ENCODE results near the gene CNFN. TPM values are rescaled to one million over a fixed set of nuclear protein-coding genes. Genes with fewer than 3 reads are reported as not detected.
A peak's percentile ranks its signal among the peaks of the same experiment; 100 is the strongest.

The CNFN gene
- total RNA-seq, 1 experiment from 2014 or later: 0.89 TPM

- intact Hi-C loops (cut with micrococcal nuclease): no loop called here
- Mint-ChIP-seq H3K4me3 (ENCODE audit: unreplicated experiment) (peak overlapping the region; percentile 96), H3K27me3 (ENCODE audit: insufficient read depth, unreplicated experiment) (no peaks in the 10 kb centered on the region), H3K36me3 (ENCODE audit: insufficient read depth, unreplicated experiment) (peaks cover 11% of the 10 kb centered on the region), H3K4me1 (ENCODE audit: insufficient read depth, unreplicated experiment) (peaks cover 34% of the 10 kb centered on the region), H3K27ac (ENCODE audit: low read depth, unreplicated experiment) (no peak overlapping the region), H3K9me3 (ENCODE audit: unreplicated experiment) (no peaks in the 10 kb centered on the region)
- BruUV-seq (replicated peaks): no TSS peak
- no peak for DNase-seq (ENCODE audit: unreplicated experiment)
- ChIA-PET POLR2A (interaction anchor here (1.3 to 1.6 kb wide), 2 partner anchors 12 to 28 kb away, joined by 5 to 9 read pairs; no protein-coding TSS in a partner anchor), CTCF (interaction anchor here (0.9 to 1.8 kb wide), 3 partner anchors 9 to 16 kb away, joined by 3 to 8 read pairs (median 4); no protein-coding TSS in a partner anchor)
- TF ChIP-seq, protein P1, sequence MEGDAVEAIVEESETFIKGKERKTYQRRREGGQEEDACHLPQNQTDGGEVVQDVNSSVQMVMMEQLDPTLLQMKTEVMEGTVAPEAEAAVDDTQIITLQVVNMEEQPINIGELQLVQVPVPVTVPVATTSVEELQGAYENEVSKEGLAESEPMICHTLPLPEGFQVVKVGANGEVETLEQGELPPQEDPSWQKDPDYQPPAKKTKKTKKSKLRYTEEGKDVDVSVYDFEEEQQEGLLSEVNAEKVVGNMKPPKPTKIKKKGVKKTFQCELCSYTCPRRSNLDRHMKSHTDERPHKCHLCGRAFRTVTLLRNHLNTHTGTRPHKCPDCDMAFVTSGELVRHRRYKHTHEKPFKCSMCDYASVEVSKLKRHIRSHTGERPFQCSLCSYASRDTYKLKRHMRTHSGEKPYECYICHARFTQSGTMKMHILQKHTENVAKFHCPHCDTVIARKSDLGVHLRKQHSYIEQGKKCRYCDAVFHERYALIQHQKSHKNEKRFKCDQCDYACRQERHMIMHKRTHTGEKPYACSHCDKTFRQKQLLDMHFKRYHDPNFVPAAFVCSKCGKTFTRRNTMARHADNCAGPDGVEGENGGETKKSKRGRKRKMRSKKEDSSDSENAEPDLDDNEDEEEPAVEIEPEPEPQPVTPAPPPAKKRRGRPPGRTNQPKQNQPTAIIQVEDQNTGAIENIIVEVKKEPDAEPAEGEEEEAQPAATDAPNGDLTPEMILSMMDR (IDR thresholded peaks at IDR 0.05; ENCODE audit: unreplicated experiment): no peak
Measured at GRCh38 chr19:42424712-42425131, 34.6 kb upstream of the CNFN start.

GRCh38 chr19:42424345-42424707 lies 34.2 kb upstream of the CNFN start:
- H3K4me1 Mint-ChIP-seq (ENCODE audit: insufficient read depth, unreplicated experiment): peaks cover 34% of the 10 kb centered on the region
- ChIA-PET POLR2A (interaction anchor here (1.3 to 1.6 kb wide), 2 partner anchors 12 to 27 kb away, joined by 5 to 9 read pairs; no protein-coding TSS in a partner anchor), CTCF (interaction anchor here (0.9 to 1.8 kb wide), 3 partner anchors 9 to 16 kb away, joined by 3 to 8 read pairs (median 8); no protein-coding TSS in a partner anchor)
- no peak for DNase-seq (ENCODE audit: unreplicated experiment)
- H3K27me3 Mint-ChIP-seq (ENCODE audit: insufficient read depth, unreplicated experiment): no peaks in the 10 kb centered on the region
- H3K4me3 Mint-ChIP-seq (ENCODE audit: unreplicated experiment): peak overlapping the region; percentile 96
- BruUV-seq (replicated peaks): no TSS peak
- intact Hi-C loops (cut with micrococcal nuclease): no loop called here
- H3K36me3 Mint-ChIP-seq (ENCODE audit: insufficient read depth, unreplicated experiment): peaks cover 11% of the 10 kb centered on the region
- H3K27ac Mint-ChIP-seq (ENCODE audit: low read depth, unreplicated experiment): no peak overlapping the region
- TF ChIP-seq, protein P1 (IDR thresholded peaks at IDR 0.05; ENCODE audit: unreplicated experiment): no peak
- no peaks in the 10 kb centered on the region for H3K9me3 Mint-ChIP-seq (ENCODE audit: unreplicated experiment)

GRCh38 chr19:42423462-42424344 lies 33.6 kb upstream of the CNFN start:
- Mint-ChIP-seq H3K4me1 (ENCODE audit: insufficient read depth, unreplicated experiment) (peaks cover 34% of the 10 kb centered on the region), H3K27me3 (ENCODE audit: insufficient read depth, unreplicated experiment) (no peaks in the 10 kb centered on the region), H3K36me3 (ENCODE audit: insufficient read depth, unreplicated experiment) (peaks cover 15% of the 10 kb centered on the region), H3K4me3 (ENCODE audit: unreplicated experiment) (peak overlapping the region; percentile 96), H3K9me3 (ENCODE audit: unreplicated experiment) (no peaks in the 10 kb centered on the region), H3K27ac (ENCODE audit: low read depth, unreplicated experiment) (peak overlapping the region; percentile 88)
- ChIA-PET POLR2A (interaction anchor here (0.7 to 1.6 kb wide), 6 partner anchors 11 to 321 kb away, joined by 3 to 9 read pairs (median 4); no protein-coding TSS in a partner anchor), CTCF (interaction anchor here (0.9 to 1.8 kb wide), 5 partner anchors 10 to 291 kb away, joined by 3 to 8 read pairs (median 6); no protein-coding TSS in a partner anchor)
- DNase-seq (ENCODE audit: unreplicated experiment): peak; percentile 96
- TF ChIP-seq, protein P1 (IDR thresholded peaks at IDR 0.05; ENCODE audit: unreplicated experiment): no peak
- BruUV-seq (replicated peaks): no TSS peak
- intact Hi-C loops (cut with micrococcal nuclease): loop anchor here (1.0 kb wide), 1 partner anchor 10 kb away; no protein-coding TSS in a partner anchor

DNA sequence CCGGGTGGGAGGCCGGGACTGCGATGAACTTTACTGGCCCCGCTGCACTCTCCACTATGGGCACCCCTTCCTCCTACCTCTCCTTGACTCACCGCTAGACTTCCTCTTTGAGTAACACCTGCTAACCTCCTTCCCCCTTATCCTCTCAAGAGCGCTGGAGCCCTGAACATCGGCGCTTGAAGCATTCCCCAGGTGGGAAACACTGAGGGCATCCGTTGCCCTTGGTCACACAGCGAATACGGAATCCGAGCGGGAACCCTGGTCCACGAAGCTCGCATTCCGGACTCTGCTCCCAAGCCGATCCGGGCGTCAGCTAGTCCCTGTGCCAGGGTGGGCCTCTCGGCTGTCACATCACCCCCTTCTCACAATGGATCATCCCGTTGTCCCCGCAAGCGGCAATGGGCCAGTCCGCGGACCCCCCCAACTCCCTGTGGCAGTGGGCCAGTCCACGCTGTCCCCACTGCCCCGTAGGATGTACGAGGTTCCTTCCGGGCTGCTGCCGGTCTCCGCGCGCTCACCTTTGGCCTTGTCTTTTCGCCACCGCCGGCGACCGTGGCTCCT lies 32.9 kb upstream of the CNFN start:
- CTCF ChIA-PET: interaction anchor here (0.9 to 1.4 kb wide), 3 partner anchors 16 to 290 kb away, joined by 3 to 8 read pairs (median 6); no protein-coding TSS in a partner anchor
- TF ChIP-seq, protein P1 (IDR thresholded peaks at IDR 0.05; ENCODE audit: unreplicated experiment): no peak
- no TSS peak for BruUV-seq (replicated peaks)
- DNase-seq (ENCODE audit: unreplicated experiment): peak; percentile 51
- peaks cover 34% of the 10 kb centered on the region for H3K4me1 Mint-ChIP-seq (ENCODE audit: insufficient read depth, unreplicated experiment)
- H3K4me3 Mint-ChIP-seq (ENCODE audit: unreplicated experiment): peak overlapping the region; percentile 96
- no peaks in the 10 kb centered on the region for H3K27me3 Mint-ChIP-seq (ENCODE audit: insufficient read depth, unreplicated experiment)
- no peaks in the 10 kb centered on the region for H3K9me3 Mint-ChIP-seq (ENCODE audit: unreplicated experiment)
- peaks cover 17% of the 10 kb centered on the region for H3K36me3 Mint-ChIP-seq (ENCODE audit: insufficient read depth, unreplicated experiment)
- intact Hi-C loops (cut with micrococcal nuclease): loop anchor here (1.0 kb wide), 1 partner anchor 10 kb away; no protein-coding TSS in a partner anchor
- peak overlapping the region; percentile 88 for H3K27ac Mint-ChIP-seq (ENCODE audit: low read depth, unreplicated experiment)
- POLR2A ChIA-PET: interaction anchor here (0.7 to 1.6 kb wide), 5 partner anchors 12 to 321 kb away, joined by 3 to 9 read pairs (median 3); no protein-coding TSS in a partner anchor

Data from MCF 10A (cell line).